ENCODE data around the gene ICOS.

The ICOS gene

DNA sequence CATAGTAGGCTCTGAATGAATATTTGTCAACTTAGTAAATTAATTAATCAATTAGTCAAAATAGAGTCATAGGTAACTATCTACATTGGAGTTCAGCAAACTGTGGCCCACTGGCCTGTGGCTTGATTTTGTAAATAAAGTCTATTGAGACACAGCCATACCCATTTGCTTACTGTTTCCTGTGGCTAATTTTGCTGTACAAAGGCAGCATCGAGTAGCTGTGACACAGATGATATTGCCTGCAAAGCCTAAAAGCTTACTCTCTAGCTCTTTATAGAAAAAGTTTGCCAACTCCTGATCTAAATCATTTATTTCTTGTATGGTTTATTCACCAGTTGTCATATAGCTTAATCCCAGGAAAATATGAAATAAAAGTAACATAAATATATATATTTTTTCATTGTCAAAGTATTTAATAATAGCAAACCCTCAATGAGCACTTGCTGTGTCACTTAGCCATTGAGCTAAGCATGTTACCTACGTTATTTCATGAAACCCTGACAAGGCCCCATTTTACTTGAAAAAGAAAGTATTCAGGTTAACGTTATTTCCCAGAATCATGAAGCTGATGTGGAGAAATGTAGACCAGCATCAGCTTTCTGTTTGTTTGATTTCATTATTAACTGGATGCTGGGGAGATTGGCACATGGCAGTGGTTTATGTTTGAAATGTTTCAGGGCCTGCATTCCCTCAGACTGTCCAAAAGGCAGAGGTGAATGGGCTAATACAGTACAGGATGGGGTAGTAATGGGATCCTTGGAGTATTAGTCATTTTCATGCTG, 69.6 kb downstream of the ICOS start:
- in situ Hi-C loops (cut with HindIII; ENCODE audit: low sequenced_read_pairs), result no loop called here

DNA sequence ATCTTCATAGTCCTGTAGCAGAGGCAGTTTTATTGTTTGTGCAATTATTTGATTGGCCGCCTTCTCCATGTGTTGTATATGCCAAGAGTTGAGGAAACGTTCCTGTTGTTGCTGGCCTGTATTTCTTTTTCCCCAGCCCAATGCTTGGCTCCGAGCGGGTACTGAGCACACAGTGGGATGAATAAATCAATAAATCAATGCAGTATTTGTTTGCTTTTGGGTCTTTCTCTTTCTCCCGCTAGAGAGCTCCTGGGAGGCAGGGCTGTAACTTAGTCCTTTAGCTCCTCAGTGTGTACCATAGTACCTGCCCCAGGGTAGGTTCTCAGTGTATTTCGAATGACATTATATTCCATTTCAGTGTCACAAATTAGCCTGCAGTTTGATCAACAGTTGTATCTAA, 71.8 kb downstream of the ICOS start:
- in situ Hi-C loops (cut with HindIII; ENCODE audit: low sequenced_read_pairs), result no loop called here

DNA sequence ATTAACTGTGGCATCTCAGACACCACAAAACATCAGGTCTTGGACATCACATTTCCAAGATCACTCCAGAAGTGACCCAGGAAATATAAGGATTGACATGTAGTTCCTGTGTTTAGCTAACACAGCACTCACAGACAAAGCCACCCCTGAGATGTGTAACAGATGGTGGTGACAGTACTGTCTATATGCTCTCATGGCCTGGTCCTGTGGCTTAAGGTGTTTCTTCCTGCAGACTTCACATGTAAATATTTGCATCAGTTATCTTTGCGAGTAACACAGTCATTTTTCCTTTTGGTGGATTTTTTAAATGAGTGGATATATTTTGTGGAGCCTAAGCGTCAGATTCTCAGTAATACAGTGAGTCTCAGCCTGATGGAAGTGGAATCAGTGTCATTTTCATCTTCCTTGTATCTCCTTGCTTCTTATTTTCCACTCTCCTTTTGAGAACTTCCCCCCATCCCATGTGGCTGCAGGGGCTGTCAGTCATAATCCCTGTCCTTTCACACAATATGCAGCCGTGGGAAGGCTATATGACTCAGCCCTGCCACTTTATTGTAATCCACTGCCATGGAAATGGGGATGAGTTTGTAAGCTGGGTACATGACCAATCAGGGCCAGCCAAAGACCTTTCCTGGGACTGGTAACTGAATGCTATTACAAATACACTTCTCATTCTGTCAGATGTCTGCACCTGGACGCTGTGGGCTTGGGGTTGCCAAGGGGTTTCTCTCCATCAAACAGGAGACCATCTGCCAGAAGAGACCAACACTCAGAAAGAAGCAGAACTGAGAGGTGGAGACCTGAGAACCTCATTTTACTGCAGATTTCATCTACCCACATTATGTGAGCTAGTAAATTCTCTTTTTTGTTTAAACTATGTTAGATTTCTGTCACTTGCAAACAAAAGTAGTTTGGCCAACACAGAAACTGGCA, 74.3 kb downstream of the ICOS start:
- in situ Hi-C loops (cut with HindIII; ENCODE audit: low sequenced_read_pairs), result no loop called here

Measured in DLD1 (cell line).